PC-3 (cell line): ENCODE measurements around the gene SH3BP4. TPM values are rescaled to one million over a fixed set of nuclear protein-coding genes. Genes with fewer than 3 reads are reported as not detected.

Source experiments
- ATAC-seq: fragments of 200-7000 bp; cut with Tn5 transposase; 2 replicates; pipeline ENCODE4 v1.9.1; 2020; ENCODE audit warnings: mild to moderate bottlenecking, moderate library complexity
- BruUV-seq: library from RNA; stranded (reverse); fragments of 400-500 nt; replicated peaks from 2 replicates; lab custom pipeline; 2021; lab: Mats Ljungman, UMichigan
- CTCF ChIA-PET: fragments of 300-600 bp; sonication (Branson Sonifier 250); formaldehyde crosslinking; loops from one replicate; lab custom pipeline; 2022; ENCODE audit warnings: antibody characterized with exemption; lab: Charles Lee
- POLR2A ChIA-PET: fragments of 300-600 bp; sonication (Branson Sonifier 250); formaldehyde crosslinking; loops from one replicate; lab custom pipeline; 2022; ENCODE audit warnings: antibody characterized with exemption; ENCODE audit not compliant: unreplicated experiment; lab: Charles Lee
- DNase-seq: peaks from one replicate; pipeline ENCODE4 v3.0.0-alpha.2; 2015
- H2AFZ ChIP-seq: fragments of 300-600 bp; sonication (generic); 2 replicates; pipeline ENCODE4 v1.6.0; 2016; ENCODE audit warnings: antibody characterized with exemption, low read length
- H3F3A ChIP-seq: fragments of 300-600 bp; sonication (generic); one replicate; pipeline ENCODE4 v1.6.0; 2017; ENCODE audit warnings: antibody characterized with exemption, low read length, control low read depth, mild to moderate bottlenecking; ENCODE audit not compliant: unreplicated experiment
- H3K27ac ChIP-seq: fragments of 300-600 bp; sonication (generic); 2 replicates; pipeline ENCODE4 v1.5.1; 2016; ENCODE audit warnings: mild to moderate bottlenecking, low read length
- H3K27me3 ChIP-seq: fragments of 300-600 bp; sonication (generic); 2 replicates; pipeline ENCODE4 v1.6.1; 2016; ENCODE audit warnings: low read length, mixed read lengths
- H3K36me3 ChIP-seq: fragments of 300-600 bp; sonication (generic); 2 replicates; pipeline ENCODE4 v1.6.1; 2016; ENCODE audit warnings: low read depth, mixed run types, low read length, mixed read lengths
- H3K4me1 ChIP-seq: fragments of 300-600 bp; sonication (generic); 2 replicates; pipeline ENCODE4 v1.5.1; 2016; ENCODE audit warnings: low read length; ENCODE audit not compliant: insufficient read depth
- H3K4me2 ChIP-seq: fragments of 300-600 bp; sonication (generic); 2 replicates; pipeline ENCODE4 v1.6.0; 2016; ENCODE audit warnings: low read length
- H3K4me3 ChIP-seq: fragments of 300-600 bp; sonication (generic); 2 replicates; pipeline ENCODE4 v1.5.1; 2016; ENCODE audit warnings: mild to moderate bottlenecking, low read length, mixed read lengths
- H3K79me2 ChIP-seq: fragments of 300-600 bp; sonication (generic); 2 replicates; pipeline ENCODE4 v1.6.1; 2017; ENCODE audit warnings: low read length, mixed read lengths
- H3K9ac ChIP-seq: fragments of 300-600 bp; sonication (generic); 2 replicates; pipeline ENCODE4 v1.6.0; 2016; ENCODE audit warnings: mild to moderate bottlenecking, low read length
- H3K9me2 ChIP-seq: fragments of 300-600 bp; sonication (generic); replicated peaks from 2 replicates; pipeline ENCODE4 v1.6.1; 2016; ENCODE audit warnings: mixed run types, low read length, mixed read lengths
- H3K9me3 ChIP-seq: fragments of 300-600 bp; sonication (generic); 2 replicates; pipeline ENCODE4 v1.6.1; 2016; ENCODE audit warnings: low read length, mixed read lengths
- H4K20me1 ChIP-seq: fragments of 300-600 bp; sonication (generic); 2 replicates; pipeline ENCODE4 v1.6.1; 2016; ENCODE audit warnings: low read length, mixed read lengths
- CTCF ChIP-seq: fragments of 300-600 bp; sonication (generic); conservative IDR thresholded peaks from 2 replicates; pipeline ENCODE4 v1.5.1; 2017; ENCODE audit warnings: antibody characterized with exemption, low read depth, mild to moderate bottlenecking, low read length
- EZH2 ChIP-seq: fragments of 300-600 bp; sonication (generic); IDR thresholded peaks from one replicate; pipeline ENCODE4 v1.6.1; 2017; ENCODE audit warnings: antibody characterized with exemption, mild to moderate bottlenecking, low read length; ENCODE audit not compliant: unreplicated experiment
- EZH2phosphoT487 ChIP-seq: fragments of 300-600 bp; sonication (generic); IDR thresholded peaks from 2 replicates; pipeline ENCODE4 v1.6.1; 2018; ENCODE audit warnings: mild to moderate bottlenecking, antibody characterized with exemption, low read length, borderline replicate concordance
- intact Hi-C: fragments of 100-400 bp; cut with micrococcal nuclease; formaldehyde crosslinking; loops from 2 replicates; pipeline ENCODE4 v1.9.0; 2023
- total RNA-seq: library from RNA; depleted of rRNA; stranded (reverse); fragments of >200 nt; gene quantifications from 2 replicates; pipeline ENCODE4 v1.2.3, GENCODE V29; 2014

SH3BP4 gene
- total RNA-seq, 1 experiment from 2014 or later, result 35.2 TPM

- Histone ChIP-seq H3K9ac (no peak overlapping the region), H4K20me1 (no peaks in the 10 kb centered on the region), H3K4me3 (no peak overlapping the region), H3K36me3 (peaks cover 5% of the 10 kb centered on the region; the same call in 1 of the 2 replicates), H3K27me3 (no peaks in the 10 kb centered on the region), H2AFZ (no peak overlapping the region), H3K4me1 (peaks cover 21% of the 10 kb centered on the region), H3K79me2 (peaks cover 97% of the 10 kb centered on the region), H3K9me2 (no peaks in the 10 kb centered on the region), H3K9me3 (no peaks in the 10 kb centered on the region), H3K4me2 (0 out of 2 replicates have a peak overlapping the region, but pooled peaks have one; percentile 52), H3F3A (no peaks in the 10 kb centered on the region), H3K27ac (peak overlapping the region; percentile 76)
- no TSS peak for BruUV-seq
- intact Hi-C loops, result no loop called here
- ChIA-PET CTCF (no interaction called here), POLR2A (no interaction called here)
- DNase-seq, result no peak
- TF ChIP-seq EZH2, result no peak
- no peak for TF ChIP-seq EZH2phosphoT487
- ATAC-seq, result no peak
These were observed 38.5 kb downstream of the SH3BP4 start for GRCh38 chr2:234990300-234990699.

GRCh38 chr2:234991290-234991689 is 39.5 kb downstream of the SH3BP4 start:
- Histone ChIP-seq H2AFZ (no peak overlapping the region), H3K4me2 (no peak overlapping the region), H3K9ac (no peak overlapping the region), H3F3A (no peaks in the 10 kb centered on the region), H3K36me3 (peaks cover 5% of the 10 kb centered on the region; the same call in 1 of the 2 replicates), H4K20me1 (no peaks in the 10 kb centered on the region), H3K4me3 (no peak overlapping the region), H3K4me1 (peaks cover 21% of the 10 kb centered on the region), H3K27me3 (no peaks in the 10 kb centered on the region), H3K9me2 (no peaks in the 10 kb centered on the region), H3K27ac (no peak overlapping the region), H3K79me2 (peaks cover 90% of the 10 kb centered on the region), H3K9me3 (no peaks in the 10 kb centered on the region)
- ATAC-seq (no peak), DNase-seq (no peak)
- no TSS peak for BruUV-seq
- ChIA-PET CTCF (no interaction called here), POLR2A (no interaction called here)
- TF ChIP-seq EZH2 (no peak), CTCF (no peak), EZH2phosphoT487 (no peak)
- intact Hi-C loops, result no loop called here

GRCh38 chr2:234991793-234992192 is 40.0 kb downstream of the SH3BP4 start:
- Histone ChIP-seq H3K27ac (no peak overlapping the region), H3K27me3 (no peaks in the 10 kb centered on the region), H4K20me1 (no peaks in the 10 kb centered on the region), H3K9ac (no peak overlapping the region), H3K4me3 (no peak overlapping the region), H3K4me1 (peaks cover 21% of the 10 kb centered on the region), H3K4me2 (no peak overlapping the region), H2AFZ (no peak overlapping the region), H3K36me3 (peaks cover 5% of the 10 kb centered on the region; the same call in 1 of the 2 replicates), H3K79me2 (peaks cover 85% of the 10 kb centered on the region), H3K9me2 (no peaks in the 10 kb centered on the region), H3F3A (no peaks in the 10 kb centered on the region), H3K9me3 (no peaks in the 10 kb centered on the region)
- CTCF ChIA-PET, result no interaction called here
- no TSS peak for BruUV-seq
- TF ChIP-seq EZH2phosphoT487 (no peak), EZH2 (no peak), CTCF (no peak)
- intact Hi-C loops, result no loop called here
- no peak for ATAC-seq
- POLR2A ChIA-PET, result no interaction called here
- DNase-seq, result no peak
